ENCODE data around the gene RAB22A. TPM values are rescaled to one million over a fixed set of nuclear protein-coding genes. Genes with fewer than 3 reads are reported as not detected.

RAB22A gene
- total and polyA plus RNA-seq, 2 of the 4 experiments (the other 2 are of a cell fraction), result 8.2 to 8.4 TPM

DNA sequence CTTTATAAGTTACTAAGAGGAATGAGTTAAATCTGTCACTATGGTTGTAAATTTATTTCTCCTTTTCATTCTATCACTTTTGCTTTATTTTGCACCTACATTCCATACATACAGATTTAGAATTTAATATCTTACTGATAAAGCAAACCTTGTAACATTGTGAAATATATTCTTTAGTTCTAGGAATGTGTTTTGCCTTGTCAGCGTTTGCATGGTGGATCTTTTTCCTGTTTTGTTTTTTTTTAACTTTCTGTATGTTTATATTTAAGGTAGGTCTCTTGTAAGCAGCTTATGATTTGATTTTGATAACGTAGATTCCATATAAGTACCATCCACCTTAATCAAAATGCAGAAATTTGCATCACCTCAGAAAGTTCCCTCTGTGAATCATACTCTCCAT lies 16.4 kb downstream of the RAB22A start:
- H3K79me1 ChIP-seq (ENCODE audit: low read depth in 1 of 2, low read length in 2 of 2), result peaks cover 13 to 64% of the 10 kb centered on the region in 2 experiments
- H3K4me1 ChIP-seq (ENCODE audit: control insufficient read depth, insufficient read depth, low read length), result peaks cover 5% of the 10 kb centered on the region; the same call in 1 of the 2 replicates
- no peak overlapping the region for H4K5ac ChIP-seq (ENCODE audit: low read depth, low read length)
- no peak overlapping the region for H3K56ac ChIP-seq (ENCODE audit: extremely low read depth, insufficient read depth, low read length)
- H2AK5ac ChIP-seq (ENCODE audit: low read depth, low read length), result no peak overlapping the region
- no peak overlapping the region for H2BK20ac ChIP-seq (ENCODE audit: low read depth, low read length)
- H2BK15ac ChIP-seq (ENCODE audit: low read depth, low read length), result no peak overlapping the region
- BruUV-seq (replicated peaks), result no TSS peak
- no peak overlapping the region for H3K4ac ChIP-seq (ENCODE audit: low read depth, low read length)
- dilution Hi-C loops (cut with HindIII; ENCODE audit: low sequenced_read_pairs, unreplicated experiment), result no loop called here
- CTCF ChIA-PET, result no interaction called here
- no peak overlapping the region for H3K4me3 ChIP-seq (ENCODE audit: insufficient read depth, low read depth, low read length)
- H2BK5ac ChIP-seq (ENCODE audit: low read depth, low read length, poor library complexity, severe bottlenecking), result no peak overlapping the region
- POLR2A ChIA-PET (ENCODE audit: unreplicated experiment), result no interaction called here
- H2AK9ac ChIP-seq (replicated peaks; ENCODE audit: low read depth, low read length, poor library complexity), result no peak overlapping the region
- H3K23ac ChIP-seq (ENCODE audit: low read depth, low read length), result no peak overlapping the region
- TF ChIP-seq BHLHE40 (IDR thresholded peaks at IDR 0.05; ENCODE audit: low read depth, low read length), result no peak
- TF ChIP-seq MAFK (IDR thresholded peaks at IDR 0.05; ENCODE audit: low read depth, low read length), result peak; percentile 96
- no peak overlapping the region for H3K27ac ChIP-seq (ENCODE audit: insufficient read depth, low read length)
- no peak overlapping the region for H3K14ac ChIP-seq (replicated peaks; ENCODE audit: low read depth, low read length)
- ATAC-seq (ENCODE audit: low read depth) (no peak), DNase-seq (no peak)
- intact Hi-C loops (cut with micrococcal nuclease), result loop anchor here (5.0 kb wide), 1 partner anchor 51 kb away; no protein-coding TSS in a partner anchor
- H3K9ac ChIP-seq (ENCODE audit: low read depth, low read length), result no peak overlapping the region
- H4K8ac ChIP-seq (ENCODE audit: low read depth in 2 of 2, low read length in 2 of 2), result no peak overlapping the region
- WGBS, 2 experiments (ENCODE audit: extremely low coverage in 2 of 2, insufficient read length in 1 of 2), result no CpG with 5 or more reads among the region's 2 CpGs
- H3K4me2 ChIP-seq (ENCODE audit: low read depth, low read length), result no peak overlapping the region
- no peak overlapping the region for H2AFZ ChIP-seq (replicated peaks; ENCODE audit: low read length, poor library complexity)
- no peak overlapping the region for H3K18ac ChIP-seq (ENCODE audit: low read depth, low read length)
- peaks cover 7% of the 10 kb centered on the region; the same call in 1 of the 2 replicates for H3K9me1 ChIP-seq (ENCODE audit: insufficient read depth, low read length)
- no peak overlapping the region for H2BK120ac ChIP-seq (ENCODE audit: low read depth, low read length)
- no peaks in the 10 kb centered on the region for H3K9me3 ChIP-seq (ENCODE audit: control insufficient read depth, insufficient read depth, low read length)
- H4K91ac ChIP-seq (ENCODE audit: insufficient read depth, low read depth, low read length), result no peak overlapping the region
- H3K36me3 ChIP-seq (ENCODE audit: control insufficient read depth, insufficient read depth, low read length), result no peaks in the 10 kb centered on the region
- in situ Hi-C loops (cut with MboI; ENCODE audit: low sequenced_read_pairs), result no loop called here
- H4K20me1 ChIP-seq (ENCODE audit: insufficient read depth, low read length), result peaks cover 52% of the 10 kb centered on the region
- no peaks in the 10 kb centered on the region for H3K27me3 ChIP-seq (ENCODE audit: control insufficient read depth, insufficient read depth, low read length)

Measured in IMR-90 (cell line).